ENCODE measurements around the gene PIANP.
"Not testable (repeated sequence)": the region's sequence is repeated elsewhere in the genome, so short reads cannot be mapped to it uniquely, and the experiment has no call there.

Gene PIANP, protein sequence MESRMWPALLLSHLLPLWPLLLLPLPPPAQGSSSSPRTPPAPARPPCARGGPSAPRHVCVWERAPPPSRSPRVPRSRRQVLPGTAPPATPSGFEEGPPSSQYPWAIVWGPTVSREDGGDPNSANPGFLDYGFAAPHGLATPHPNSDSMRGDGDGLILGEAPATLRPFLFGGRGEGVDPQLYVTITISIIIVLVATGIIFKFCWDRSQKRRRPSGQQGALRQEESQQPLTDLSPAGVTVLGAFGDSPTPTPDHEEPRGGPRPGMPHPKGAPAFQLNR

DNA sequence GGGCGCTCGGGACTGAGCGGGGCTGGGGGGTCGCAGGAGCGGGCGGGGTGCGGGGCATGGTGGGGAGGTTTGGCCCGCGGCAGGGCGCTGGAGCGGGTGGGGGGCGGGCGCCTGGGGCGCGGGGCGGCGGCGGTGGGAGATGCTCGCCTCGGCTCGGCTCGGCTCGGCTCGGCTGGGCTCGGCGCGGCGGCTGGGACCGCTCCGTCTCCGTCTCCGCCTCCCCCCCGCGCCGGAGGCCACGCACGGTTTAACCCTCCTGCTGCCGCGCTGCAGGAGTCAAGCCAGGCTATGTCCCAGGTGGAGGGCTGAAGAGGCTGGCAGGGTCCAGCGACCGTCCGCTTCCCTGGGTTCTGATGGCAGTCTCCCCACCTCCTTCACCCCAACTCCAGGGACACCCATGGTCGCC lies at the start of gene PIANP:
PIANP (minus strand) TSS at position 170 of the 406 bp plus-strand sequence. CDS start 2,754 bp downstream, outside the sequence.
- DNase-seq (ENCODE audit: low spot score) (no peak), FAIRE-seq (no peak)

DNA sequence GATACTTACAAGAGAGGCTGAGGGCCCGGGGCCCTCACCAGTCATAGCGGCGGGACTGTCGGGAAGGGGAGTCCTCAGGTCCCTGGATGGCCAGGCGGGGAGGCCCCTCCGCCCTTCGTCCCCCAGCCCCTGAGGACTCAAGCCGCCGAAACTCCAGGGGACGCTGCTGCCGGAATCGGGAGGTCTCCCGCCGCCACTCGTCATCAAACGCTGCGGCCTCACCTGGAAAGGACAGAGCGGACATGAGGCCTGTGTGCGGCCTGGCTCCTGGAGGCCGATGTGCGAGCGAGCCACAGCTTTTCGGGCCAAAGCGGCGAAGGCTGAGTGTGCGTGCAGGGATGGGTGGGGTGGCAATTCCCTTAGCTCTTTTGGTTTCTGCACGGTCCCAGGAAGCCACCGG lies 48.1 kb upstream of the PIANP start:
- FAIRE-seq (no peak), DNase-seq (ENCODE audit: low spot score) (no peak)

DNA sequence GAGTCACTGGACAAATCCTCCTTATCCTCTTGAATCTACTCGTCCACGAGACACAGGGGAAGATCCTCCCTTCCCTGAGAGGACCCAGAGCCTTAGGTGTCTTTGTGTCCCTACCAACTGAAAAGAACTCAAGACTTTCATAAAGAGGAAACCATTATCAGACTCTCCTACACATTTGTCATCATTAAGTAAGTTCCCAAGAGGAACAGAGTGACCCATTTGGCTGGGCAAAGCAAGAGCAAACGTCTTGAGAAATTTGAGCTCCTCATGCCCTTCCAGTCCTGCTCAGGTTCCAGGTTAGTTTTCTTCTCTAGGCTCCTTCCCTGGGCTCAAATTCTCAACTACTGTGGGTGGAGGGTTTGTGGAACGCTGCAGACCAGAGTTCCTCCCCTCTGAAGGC lies 46.6 kb upstream of the PIANP start:
- DNase-seq (ENCODE audit: low spot score), result no peak
- no peak for FAIRE-seq

DNA sequence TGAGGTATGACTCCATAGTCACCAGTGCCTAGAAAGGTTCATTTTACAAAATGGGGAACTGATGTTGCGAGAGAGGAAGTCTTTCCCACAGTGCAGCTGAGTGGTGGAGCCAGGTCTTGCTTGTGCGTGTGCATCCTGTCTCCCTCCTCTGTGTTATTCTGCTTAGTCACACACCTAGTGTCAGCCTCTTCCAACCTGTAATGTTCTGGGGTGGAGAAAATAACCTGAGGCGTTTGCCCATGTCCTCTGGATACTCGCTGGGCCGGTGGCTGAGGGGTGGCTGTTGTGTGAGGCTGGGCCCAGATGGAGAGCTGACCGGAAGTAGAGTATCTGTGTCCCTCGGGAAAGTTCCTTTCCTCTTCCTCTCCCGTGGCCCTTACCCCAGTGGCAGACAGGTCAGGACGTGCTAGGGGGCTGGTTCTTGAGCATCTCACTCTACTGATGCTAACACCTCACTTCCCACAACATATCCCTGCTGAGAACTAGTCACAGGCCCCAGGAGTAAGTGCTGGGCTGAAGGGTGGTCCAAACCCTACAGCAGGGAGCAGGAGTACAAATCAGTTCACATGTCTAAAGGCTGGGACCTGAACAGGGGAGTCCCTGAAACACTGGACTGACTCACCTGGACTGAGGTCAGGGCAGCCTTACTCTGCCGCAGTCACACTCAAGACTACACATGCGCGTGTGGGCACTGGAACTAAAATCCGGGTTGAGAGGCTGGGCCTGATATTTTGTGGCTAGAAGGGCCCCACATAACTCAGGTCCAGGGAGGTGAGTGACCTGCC lies 45.3 kb upstream of the PIANP start:
- FAIRE-seq (no peak), DNase-seq (ENCODE audit: low spot score) (no peak)

DNA sequence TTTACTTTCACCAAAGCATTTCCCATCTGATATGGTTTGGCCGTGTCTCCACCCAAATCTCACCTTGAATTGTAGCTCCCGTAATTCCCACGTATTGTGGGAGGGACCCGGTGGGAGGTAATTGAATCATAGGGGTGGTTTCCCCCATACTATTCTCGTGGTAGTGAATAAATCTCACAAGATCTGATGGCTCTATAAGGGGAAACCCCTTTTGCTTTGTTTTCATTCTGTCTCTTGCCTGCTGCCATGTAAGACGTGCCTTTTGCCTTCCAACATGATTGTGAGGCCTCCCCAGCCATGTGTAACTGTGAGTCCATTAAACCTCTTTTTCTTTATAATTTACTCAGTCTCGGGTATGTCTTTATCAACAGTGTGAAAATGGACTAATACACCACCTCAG lies 42.7 kb upstream of the PIANP start:
- not testable (repeated sequence) for DNase-seq (ENCODE audit: low spot score); FAIRE-seq

DNA sequence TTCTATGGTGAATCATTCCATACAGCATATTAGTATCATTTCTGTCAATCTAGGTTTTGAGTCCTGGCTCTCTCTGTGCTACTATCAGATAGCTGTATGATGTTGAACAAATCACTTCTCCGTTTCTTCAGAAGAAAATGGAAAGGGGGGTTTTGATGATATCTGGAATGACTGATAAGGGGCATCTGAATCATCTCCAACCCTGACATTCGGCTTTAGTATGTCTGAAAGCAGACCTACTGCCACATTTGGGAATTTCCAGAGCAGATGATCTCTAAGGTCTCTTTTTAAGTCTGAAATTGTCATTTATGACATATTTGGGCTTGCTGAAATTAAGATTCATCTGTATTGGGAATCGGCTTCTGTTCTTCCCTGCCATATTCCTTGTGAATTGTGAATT lies 42.2 kb upstream of the PIANP start:
- no peak for DNase-seq (ENCODE audit: low spot score)
- no peak for FAIRE-seq

DNA sequence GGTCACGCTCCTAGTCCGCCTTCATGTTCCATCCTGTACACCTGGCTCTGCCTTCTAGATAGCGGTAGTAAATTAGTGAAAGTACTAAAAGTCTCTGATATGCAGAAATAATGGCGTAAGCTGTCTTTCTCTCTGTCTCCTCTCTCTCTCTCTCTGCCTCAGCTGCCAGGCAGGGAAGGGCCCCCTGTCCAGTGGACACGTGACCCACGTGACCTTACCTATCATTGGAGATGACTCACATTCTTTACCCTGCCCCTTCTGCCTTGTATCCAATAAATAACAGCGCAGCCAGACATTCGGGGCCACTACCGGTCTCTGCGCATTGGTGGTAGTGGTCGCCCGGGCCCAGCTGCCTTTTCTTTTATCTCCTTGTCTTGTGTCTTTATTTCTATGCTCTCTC lies 41.5 kb upstream of the PIANP start:
- DNase-seq (ENCODE audit: low spot score); FAIRE-seq: not testable (repeated sequence)

DNA sequence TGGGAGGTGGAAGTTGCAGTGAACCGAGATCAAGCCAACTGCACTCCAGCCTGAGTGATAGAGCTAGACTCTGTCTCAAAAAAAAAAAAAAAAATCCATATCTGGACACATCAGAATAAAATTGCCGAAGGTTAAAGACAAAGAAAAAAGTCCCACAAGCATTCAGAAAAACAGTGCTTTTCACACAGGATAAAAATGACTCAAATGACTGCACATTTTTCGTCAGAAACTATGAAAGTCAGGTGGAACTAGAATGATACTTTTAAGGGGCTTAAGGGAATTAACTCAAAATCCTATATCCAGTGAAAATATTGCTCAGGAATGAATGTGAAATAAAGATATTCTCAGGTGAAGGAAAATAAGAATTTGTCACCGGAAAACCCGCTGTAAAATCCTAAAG lies 36.1 kb upstream of the PIANP start:
- FAIRE-seq (no peak), DNase-seq (ENCODE audit: low spot score) (no peak)

DNA sequence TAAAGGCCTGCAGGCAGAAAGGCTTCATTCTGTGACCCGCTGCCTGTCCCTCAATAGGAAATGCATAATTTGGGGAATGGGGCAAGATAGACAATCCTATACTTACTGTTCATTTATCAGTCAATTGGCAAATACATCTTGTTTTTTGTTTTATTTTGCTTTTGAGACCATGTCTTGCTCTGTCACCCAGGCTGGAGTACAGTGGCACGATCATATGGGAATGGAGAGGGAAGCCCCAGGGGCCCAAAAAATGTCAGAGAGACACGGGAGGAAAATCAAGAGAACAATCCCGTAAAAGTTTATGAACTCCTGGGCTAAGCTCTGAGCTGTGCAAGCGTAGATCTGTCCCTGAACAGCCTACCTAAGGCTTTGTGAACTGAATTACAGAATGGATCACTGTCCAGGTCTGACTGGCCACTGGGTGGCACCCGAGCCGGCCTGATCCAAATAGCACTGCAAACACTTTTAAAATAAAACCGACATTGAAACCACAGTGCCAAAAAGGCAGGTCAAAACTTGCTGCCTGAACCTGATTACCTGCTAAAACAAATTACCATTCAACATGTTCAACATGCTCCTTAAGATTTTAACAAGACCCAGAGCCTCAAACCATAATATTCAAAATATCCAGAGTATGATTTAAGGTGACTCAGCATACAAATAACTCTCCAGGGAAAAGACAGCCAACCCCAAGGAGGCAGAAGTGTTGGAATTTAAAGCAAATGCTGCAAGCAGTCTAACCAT lies 35.0 kb upstream of the PIANP start:
- DNase-seq (ENCODE audit: low spot score) (peak; percentile 27), FAIRE-seq (peak; percentile 31)

DNA sequence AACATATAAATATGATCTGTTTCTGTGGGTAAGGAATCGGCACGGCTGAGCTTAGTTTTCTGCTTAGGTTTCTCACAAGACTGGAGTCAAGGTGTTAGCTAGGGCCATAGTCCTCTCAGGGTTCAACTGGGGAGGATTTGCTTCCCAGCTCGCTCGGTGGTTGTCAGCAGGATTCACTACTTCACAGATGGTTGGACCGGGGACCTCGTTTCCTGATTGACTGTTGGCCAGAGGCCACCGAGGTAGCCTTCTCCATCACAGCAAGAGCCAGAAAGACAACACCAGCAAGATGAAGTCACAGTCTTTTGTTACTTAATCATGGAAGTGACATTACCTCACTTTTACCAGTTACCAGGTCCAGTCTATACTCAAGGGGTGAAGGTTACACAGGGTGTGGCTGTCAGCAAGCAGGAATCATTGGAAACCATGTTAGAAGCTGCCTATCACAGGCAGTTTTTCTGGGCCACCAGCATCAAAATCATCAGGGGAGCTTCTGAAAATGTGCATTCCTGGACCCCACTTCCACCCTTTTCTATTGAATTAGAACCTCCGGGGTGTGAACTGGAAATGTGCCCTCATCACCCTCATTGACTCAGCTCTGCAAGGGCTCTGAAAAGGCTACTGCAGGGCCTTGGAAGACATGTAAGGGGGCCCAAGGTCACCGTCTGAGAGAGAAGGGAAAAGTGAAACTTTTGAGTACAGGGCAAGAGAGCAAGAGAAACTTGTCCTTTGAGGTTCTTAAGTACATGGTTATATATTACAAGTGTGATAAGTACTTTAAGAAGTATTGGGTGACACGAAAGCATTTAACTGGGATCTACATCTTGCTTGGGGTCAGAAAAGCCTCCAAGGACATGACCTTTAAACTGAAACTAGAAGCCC lies 34.1 kb upstream of the PIANP start:
- DNase-seq (ENCODE audit: low spot score), result no peak
- no peak for FAIRE-seq

DNA sequence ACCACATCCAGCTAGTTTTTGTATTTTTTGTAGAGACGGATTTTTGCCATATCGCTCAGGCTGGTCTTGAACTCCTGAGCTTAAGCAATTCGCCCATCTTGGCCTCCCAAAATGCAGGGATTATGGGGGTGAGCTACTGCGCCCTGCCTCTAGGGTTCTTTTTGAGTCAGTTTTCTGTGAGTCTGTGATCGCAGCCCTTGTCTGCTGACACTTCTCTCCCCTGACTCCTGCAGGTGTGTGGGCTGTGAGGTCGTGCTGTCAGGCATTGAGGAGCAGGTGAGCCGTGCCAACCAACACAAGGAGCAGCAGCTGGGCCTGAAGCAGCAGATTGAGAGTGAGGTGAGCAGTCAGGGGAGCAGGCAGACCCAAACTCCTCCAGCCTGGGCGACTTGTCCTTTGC lies 29.6 kb upstream of the PIANP start:
- DNase-seq (ENCODE audit: low spot score) (no peak), FAIRE-seq (no peak)

DNA sequence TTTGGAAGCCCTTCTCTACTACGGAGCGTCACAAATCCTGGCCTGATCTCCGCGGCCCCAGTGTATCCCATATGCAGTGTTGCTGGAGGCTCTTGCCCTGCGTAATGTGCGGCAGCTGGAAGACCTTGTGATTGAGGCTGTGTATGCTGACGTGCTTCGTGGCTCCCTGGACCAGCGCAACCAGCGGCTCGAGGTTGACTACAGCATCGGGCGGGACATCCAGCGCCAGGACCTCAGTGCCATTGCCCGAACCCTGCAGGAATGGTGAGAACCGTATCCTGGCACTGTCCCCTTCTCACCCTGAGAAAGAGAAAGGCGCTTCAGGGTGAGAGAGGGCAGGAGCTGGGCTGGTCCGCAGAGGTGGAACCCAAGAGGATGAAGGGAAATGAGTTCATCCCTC lies 28.6 kb upstream of the PIANP start:
- DNase-seq (ENCODE audit: low spot score), result no peak
- no peak for FAIRE-seq

DNA sequence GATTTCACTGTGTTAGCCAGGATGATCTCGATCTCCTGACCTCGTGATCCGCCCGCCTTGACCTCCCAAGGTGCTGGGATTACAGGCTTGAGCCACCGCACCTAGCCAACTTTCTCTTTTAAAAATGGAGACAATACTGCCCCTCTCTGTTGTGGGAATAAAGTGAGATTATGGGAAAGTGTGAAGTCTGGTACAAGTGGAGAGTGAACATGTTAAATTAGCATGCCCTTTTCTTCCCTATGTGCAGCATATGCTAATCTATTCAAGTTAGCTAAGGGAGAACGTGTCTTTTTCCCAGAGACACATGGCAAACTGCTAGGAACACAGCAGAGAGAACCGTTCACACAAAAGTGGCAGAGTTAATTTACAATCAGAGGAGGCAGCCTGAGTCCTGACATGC lies 24.7 kb upstream of the PIANP start:
- DNase-seq (ENCODE audit: low spot score) (no peak), FAIRE-seq (no peak)

DNA sequence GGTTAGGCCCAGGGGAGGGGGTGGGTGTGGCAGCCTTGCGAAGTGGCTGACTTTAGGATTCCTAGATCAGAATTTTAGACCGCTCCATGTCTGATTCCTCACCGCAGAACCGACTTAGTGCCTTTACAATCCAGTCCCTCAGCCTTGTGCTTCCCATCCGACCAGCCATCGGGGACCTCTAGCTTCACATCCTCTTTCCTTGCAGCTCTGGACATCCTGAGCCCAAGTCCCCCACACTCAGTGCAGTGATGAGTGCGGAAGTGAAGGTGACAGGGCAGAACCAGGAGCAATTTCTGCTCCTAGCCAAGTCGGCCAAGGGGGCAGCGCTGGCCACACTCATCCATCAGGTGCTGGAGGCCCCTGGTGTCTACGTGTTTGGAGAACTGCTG lies 23.8 kb upstream of the PIANP start:
- peak; percentile 27 for DNase-seq (ENCODE audit: low spot score)
- no peak for FAIRE-seq

DNA sequence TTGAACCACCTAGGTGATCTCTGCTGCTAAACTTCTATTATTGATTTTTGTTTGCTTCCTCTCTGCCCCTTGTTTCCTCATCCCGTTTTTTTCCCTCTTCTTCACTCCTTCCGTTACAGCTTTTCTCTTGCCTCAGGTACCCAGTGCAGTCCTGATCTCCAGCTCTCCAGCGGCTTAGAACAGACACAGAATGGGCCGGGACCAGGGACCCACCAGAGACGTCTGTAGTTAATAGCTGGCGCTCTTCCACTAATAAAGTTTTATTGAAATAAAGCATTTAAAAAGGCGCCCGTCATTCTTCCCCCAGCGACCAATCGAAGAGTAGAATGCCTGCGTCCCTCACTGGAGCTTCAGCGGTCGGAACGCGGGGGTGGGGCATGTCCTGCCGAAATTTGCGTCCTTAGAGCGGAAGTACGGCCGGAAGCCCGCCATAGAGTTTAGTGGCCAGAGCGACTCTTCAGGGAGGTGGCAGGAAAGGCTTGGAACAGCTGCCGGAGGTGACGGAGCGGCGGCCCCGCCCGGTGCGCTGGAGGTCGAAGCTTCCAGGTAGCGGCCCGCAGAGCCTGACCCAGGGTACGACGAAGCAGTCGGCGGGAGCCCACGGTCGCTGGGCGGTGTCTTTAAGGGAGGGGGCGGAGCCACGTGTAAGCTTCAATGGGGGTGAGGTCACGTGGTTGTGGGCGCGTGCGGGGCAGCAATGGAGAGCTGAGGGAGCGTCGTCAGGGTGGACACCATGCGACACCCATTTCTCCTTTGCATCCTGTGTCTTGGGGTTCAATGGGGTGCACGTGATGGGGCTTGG lies 23.2 kb upstream of the PIANP start, which contains the start of gene COPS7A:
COPS7A (plus strand) TSS at position 440 of the 802 bp plus-strand sequence. CDS start 611 bp downstream, outside the sequence.
- DNase-seq (ENCODE audit: low spot score) (peak; percentile 97), FAIRE-seq (peak; percentile 93)

DNA sequence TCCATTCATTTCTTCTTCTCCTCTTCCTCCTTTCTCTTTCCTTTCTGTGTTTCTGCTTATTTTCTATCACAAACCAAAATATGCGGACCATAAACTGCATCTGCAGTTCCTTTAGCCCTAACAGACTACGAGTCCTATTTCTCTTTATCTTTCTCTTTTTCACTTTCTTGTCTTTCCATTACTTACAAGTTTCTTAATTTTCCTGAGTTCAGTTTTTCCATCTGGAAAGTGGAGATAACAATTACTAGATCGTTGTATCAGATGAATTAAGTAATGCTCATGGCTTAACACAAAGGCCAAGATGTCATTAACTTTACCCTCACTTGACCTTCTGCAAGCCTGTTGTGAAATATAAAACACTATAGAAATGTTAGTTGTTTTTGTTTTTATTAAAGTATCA lies 22.2 kb upstream of the PIANP start:
- no peak for FAIRE-seq
- no peak for DNase-seq (ENCODE audit: low spot score)

DNA sequence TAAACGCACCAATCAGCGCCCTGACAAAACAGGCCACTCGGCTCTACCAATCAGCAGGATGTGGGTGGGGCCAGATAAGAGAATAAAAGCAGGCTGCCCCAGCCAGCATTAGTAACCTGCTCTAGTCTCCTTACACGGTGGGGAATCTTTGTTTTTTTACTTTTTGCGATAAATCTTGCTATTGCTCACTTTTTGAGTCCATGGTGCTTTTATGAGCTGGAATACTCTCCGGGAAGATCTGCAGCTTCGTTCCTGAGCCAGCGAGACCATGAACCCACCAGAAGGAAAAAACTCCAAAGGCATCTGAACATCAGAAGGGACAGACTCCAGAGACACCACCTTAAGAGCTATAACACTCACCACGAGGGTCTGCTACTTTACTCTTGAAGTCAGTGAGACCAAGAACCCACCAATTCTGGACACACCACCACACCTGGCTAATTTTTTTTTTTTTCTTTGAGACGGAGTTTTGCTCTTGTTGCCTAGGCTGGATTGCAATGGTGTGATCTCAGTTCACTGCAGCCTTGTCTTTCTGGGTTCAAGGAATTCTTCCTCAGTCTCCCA lies 16.3 kb upstream of the PIANP start:
- DNase-seq (ENCODE audit: low spot score), result no peak
- no peak for FAIRE-seq

DNA sequence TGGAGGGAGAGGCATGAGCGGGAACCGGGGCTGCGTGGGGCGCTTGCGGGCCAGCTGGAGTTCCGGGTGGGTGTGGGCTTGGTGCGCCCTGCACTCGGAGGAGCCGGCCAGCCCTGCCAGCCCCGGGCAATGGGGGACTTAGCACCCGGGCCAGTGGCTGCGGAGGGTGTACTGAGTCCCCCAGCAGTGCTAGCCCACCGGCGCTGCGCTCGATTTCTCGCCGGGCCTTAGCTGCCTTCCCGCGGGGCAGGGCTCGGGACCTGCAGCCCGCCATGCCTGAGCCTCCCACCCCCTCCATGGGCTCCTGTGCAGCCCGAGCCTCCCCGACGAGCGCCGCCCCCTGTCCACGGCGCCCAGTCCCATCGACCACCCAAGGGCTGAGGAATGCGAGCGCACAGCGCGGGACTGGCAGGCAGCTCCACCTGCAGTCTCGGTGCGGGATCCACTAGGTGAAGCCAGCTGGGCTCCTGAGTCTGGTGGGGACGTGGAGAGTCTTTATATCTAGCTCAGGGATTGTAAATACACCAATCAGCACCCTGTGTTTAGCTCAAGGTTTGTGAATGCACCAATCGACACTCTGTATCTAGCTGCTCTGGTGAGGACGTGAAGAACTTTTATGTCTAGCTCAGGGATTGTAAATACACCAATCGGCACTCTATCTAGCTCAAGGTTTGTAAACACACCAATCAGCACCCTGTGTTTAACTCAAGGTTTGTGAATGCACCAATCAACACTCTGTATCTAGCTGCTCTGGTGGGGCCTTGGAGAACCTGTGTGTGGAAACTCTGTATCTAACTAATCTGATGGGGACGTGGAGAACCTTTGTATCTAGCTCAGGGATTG lies 15.6 kb upstream of the PIANP start:
- not testable (repeated sequence) for DNase-seq (ENCODE audit: low spot score); FAIRE-seq

DNA sequence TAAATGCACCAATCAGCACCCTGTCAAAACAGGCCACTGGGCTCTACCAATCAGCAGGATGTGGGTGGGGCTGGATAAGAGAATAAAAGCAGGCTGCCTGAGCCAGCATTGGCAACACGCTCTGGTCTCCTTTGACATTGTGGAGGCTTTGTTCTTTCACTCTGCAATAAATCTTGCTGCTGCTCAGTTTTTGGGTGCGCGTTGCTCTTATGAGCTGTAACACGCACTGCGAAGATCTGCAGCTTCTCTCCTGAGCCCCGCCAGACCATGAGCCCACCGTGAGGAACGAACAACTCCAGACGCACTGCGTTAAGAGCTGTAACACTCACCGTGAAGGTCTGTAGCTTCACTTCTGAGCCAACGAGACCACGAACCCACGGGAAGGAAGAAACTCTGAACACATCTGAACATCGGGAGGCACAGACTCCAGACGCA lies 8.4 kb upstream of the PIANP start:
- no peak for FAIRE-seq
- no peak for DNase-seq (ENCODE audit: low spot score)

Data from RCC 7860 (cell line).